GM04504 (cell line): ENCODE results near the gene PCDHB8.
A peak's percentile ranks its signal among the peaks of the same experiment; 100 is the strongest.
"Not testable (repeated sequence)": the region's sequence is repeated elsewhere in the genome, so short reads cannot be mapped to it uniquely, and the experiment has no call there.

ENCODE experiments used
- DNase-seq: peaks from one replicate; pipeline ENCODE4 v3.0.0-alpha.2; 2012; ENCODE audit warnings: low read depth

The PCDHB8 gene

DNA sequence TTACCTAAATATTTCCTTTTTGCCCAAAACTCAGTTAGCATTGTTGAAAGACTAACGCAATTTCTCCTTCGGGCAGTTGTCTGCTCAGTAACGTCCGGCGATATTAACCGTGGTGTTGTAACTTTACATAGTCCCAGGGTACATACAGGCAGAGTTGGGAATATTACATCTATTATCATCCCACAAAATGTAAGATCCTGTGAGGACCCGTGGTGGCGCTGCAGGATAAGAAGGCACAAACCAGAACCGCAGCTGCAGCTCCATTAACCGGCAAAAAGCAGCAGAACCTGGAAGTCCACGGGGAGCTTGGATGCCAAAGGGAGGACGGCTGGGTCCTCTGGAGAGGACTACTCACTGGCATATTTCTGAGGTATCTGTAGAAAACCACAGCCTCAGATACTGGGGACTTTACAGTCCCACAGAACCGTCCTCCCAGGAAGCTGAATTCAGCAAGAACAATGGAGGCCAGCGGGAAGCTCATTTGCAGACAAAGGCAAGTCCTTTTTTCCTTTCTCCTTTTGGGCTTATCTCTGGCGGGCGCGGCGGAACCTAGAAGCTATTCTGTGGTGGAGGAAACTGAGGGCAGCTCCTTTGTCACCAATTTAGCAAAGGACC lies at the start of gene PCDHB8:
PCDHB8 (plus strand) TSS at position 214 of the 615 bp plus-strand sequence; CDS start at position 459, 245 bp downstream.
- DNase-seq: not testable (repeated sequence)

DNA sequence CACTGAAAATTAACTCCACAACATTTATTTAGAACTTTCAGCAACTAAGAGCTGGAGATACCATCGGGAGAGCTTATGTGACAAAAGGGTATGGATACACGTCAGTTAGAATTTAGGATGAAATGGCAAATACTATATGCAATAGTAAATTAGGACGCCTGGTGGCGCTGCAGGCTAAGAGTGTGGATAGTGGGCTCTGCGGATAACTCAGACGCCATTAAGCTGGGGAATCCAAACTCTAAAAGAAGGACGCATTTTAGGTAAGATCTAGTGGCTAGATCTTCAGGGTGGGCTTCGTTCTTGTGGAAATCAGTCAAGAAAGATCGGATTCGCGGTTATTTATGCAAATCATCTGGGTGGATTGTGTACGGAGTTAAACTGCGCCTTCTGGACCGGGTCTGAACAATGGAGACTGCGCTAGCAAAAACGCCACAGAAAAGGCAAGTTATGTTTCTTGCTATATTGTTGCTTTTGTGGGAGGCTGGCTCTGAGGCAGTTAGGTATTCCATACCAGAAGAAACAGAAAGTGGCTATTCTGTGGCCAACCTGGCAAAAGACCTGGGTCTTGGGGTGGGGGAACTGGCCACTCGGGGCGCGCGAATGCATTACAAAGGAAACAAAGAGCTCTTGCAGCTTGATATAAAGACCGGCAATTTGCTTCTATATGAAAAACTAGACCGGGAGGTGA lies 42.4 kb upstream of the PCDHB8 start, which contains the start of gene PCDHB5:
PCDHB5 (plus strand) TSS at position 177 of the 688 bp plus-strand sequence; CDS start at position 406, 229 bp downstream.
- no peak for DNase-seq

- no peak for DNase-seq
Observed at GRCh38 chr5:141135718-141136266, 41.8 kb upstream of the PCDHB8 start.

- DNase-seq: not testable (repeated sequence)
Observed at GRCh38 chr5:141137346-141137745, 40.2 kb upstream of the PCDHB8 start.

- no peak for DNase-seq
Observed at GRCh38 chr5:141149812-141150211, 27.8 kb upstream of the PCDHB8 start, which contains the start of gene PCDHB6. Gene PCDHB6 (plus strand): TSS chr5:141150057. CDS start chr5:141150258, 201 bp downstream.

DNA sequence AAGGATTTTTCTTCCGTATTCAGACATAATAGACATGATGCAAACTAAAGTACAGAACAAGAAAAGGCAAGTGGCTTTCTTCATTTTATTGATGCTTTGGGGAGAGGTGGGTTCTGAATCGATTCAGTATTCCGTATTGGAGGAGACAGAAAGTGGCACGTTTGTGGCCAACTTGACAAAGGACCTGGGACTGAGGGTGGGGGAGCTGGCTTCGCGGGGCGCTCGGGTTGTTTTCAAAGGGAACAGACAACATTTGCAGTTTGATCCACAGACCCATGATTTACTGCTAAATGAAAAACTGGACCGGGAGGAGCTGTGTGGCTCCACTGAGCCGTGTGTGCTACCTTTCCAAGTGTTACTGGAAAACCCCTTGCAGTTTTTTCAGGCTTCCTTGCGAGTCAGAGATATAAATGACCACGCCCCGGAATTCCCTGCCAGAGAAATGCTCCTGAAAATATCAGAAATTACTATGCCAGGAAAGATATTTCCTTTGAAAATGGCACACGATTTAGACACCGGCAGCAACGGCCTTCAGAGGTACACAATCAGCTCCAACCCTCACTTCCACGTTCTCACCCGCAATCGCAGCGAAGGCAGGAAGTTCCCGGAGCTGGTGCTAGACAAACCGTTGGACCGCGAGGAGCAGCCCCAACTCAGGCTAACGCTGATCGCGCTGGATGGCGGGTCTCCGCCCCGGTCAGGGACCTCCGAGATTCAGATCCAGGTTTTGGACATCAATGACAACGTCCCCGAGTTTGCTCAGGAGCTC lies 27.2 kb upstream of the PCDHB8 start:
- no peak for DNase-seq

GRCh38 chr5:141150993-141151325 lies 26.6 kb upstream of the PCDHB8 start:
- DNase-seq: no peak

GRCh38 chr5:141151632-141152031 lies 26.0 kb upstream of the PCDHB8 start:
- DNase-seq: not testable (repeated sequence)

DNA sequence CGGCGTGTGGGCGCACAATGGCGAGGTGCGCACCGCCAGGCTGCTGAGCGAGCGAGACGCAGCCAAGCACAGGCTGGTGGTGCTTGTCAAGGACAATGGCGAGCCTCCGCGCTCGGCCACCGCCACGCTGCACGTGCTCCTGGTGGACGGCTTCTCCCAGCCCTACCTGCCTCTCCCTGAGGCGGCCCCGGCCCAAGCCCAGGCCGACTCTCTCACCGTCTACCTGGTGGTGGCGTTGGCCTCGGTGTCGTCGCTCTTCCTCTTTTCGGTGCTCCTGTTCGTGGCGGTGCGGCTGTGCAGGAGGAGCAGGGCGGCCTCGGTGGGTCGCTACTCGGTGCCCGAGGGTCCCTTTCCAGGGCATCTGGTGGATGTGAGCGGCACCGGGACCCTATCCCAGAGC lies 25.5 kb upstream of the PCDHB8 start:
- DNase-seq: not testable (repeated sequence)

DNA sequence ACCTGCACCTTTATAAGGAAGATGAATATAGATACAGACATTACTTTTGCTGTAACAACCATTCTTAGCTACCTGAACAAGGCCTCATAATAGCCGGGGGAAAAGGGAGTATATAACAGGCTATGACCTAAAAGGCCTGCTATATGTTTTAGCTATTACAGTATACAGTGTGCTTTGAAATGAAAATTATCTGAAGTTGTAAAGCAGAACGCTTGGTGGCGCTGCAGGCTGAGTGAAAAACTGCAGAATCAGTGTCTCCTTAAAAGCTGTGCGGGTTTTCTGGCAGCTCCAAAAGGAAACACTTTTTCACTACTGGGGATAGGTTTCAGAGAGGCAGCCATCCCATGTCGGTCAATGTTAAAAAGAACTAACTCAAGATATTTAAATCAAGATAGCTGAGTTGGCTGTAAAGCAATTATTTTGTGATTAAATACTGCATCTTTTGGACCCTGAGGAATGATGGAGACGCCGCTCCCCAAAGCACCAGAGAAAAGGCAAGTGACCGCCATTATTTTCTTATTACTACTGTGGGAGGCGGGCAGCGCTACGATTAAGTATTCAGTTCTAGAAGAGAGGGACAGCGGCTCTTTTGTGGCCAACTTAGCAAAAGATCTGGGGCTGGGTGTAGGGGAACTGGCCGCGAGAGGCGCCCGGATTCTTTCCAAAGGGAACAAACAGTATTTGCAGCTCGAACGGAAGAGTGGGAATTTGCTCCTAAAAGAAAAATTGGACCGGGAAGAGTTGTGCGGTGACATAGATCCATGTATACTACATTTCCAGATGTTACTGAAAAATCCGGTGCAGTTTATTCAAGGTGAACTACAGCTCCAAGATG lies 21.8 kb upstream of the PCDHB8 start:
- DNase-seq: no peak

DNA sequence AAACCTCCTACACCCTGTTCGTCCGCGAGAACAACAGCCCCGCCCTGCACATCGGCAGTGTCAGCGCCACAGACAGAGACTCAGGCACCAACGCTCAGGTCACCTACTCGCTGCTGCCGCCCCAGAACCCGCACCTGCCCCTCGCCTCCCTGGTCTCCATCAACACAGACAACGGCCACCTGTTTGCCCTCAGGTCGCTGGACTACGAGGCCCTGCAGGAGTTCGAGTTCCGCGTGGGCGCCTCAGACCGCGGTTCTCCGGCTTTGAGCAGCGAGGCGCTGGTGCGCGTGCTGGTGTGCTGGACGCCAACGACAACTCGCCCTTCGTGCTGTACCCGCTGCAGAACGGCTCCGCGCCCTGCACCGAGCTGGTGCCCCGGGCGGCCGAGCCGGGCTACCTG lies 20.2 kb upstream of the PCDHB8 start:
- DNase-seq: not testable (repeated sequence)

DNA sequence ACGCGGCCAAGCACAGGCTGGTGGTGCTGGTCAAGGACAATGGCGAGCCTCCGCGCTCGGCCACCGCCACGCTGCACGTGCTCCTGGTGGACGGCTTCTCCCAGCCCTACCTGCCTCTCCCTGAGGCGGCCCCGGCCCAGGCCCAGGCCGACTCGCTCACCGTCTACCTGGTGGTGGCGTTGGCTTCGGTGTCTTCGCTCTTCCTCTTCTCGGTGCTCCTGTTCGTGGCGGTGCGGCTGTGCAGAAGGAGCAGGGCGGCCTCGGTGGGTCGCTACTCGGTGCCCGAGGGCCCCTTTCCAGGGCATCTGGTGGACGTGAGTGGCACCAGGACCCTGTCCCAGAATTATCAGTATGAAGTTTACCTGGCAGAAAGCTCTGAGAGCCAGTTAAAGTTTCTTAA lies 19.7 kb upstream of the PCDHB8 start:
- DNase-seq: not testable (repeated sequence)

DNA sequence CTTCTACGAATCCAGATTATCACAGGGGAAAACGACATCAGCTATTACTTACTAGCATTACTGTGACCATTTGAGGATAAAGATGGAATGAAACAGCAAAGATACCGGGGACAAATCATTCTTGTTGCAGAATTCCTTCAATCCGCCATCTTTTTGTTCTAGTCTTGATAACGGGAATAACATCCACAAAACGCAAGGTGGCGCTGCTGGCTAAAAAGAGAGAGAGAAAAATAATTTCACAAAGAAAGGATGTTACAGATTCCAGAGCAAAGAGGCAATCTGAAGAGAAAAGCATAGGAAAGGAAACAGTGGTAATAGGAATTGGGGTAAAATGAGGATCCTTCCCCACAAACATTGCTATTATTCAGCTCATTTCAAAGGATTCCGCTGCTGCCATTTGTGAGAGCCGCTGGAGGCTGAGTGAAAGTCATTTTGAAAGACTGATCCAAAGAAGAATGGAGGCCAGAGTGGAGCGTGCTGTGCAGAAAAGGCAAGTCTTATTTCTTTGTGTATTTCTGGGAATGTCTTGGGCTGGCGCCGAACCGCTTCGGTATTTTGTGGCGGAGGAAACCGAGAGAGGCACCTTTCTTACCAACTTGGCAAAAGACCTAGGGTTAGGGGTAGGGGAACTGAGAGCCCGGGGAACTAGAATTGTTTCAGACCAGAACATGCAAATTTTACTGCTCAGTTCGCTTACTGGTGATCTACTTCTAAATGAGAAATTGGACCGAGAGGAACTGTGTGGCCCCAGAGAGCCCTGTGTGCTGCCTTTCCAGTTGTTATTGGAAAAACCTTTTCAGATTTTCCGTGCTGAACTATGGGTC lies 5.0 kb upstream of the PCDHB8 start, which contains the start of gene PCDHB7:
PCDHB7 (plus strand) TSS at position 264 of the 824 bp plus-strand sequence; CDS start at position 456, 192 bp downstream.
- DNase-seq: no peak

DNA sequence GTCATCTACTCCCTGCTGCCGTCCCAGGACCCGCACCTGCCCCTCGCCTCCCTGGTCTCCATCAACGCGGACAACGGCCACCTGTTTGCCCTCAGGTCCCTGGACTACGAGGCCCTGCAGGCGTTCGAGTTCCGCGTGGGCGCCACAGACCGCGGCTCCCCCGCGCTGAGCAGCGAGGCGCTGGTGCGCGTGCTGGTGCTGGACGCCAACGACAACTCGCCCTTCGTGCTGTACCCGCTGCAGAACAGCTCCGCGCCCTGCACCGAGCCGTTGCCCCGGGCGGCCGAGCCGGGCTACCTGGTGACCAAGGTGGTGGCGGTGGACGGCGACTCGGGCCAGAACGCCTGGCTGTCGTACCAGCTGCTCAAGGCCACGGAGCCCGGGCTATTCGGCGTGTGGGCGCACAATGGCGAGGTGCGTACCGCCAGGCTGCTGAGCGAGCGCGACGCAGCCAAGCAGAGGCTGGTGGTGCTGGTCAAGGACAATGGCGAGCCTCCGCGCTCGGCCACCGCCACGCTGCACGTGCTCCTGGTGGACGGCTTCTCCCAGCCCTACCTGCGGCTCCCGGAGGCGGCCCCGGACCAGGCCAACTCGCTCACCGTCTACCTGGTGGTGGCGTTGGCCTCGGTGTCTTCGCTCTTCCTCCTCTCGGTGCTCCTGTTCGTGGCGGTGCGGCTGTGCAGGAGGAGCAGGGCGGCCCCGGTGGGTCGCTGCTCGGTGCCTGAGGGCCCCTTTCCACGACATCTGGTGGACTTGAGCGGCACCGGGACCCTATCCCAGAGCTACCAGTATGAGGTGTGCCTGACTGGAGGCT lies 3.1 kb upstream of the PCDHB8 start:
- DNase-seq: not testable (repeated sequence)

DNA sequence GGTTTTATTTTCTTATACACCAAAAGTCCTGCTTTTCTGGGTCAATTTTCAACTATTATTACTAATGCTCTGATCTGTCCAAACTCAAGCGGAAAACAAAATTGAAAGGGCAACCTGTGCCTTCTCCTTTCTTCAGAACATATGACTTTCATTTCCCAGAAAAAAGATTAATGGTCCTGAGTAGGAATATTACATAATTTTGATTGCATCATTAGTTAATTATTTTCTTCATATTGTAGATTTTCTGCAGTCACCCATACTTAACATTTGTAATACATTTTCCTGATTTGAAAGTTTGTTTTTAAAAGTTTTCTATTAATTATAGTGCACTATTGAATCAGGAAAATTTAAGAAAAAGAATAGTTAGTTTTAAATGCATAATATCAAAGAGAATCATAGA lies 1.7 kb upstream of the PCDHB8 start:
- DNase-seq: no peak

DNA sequence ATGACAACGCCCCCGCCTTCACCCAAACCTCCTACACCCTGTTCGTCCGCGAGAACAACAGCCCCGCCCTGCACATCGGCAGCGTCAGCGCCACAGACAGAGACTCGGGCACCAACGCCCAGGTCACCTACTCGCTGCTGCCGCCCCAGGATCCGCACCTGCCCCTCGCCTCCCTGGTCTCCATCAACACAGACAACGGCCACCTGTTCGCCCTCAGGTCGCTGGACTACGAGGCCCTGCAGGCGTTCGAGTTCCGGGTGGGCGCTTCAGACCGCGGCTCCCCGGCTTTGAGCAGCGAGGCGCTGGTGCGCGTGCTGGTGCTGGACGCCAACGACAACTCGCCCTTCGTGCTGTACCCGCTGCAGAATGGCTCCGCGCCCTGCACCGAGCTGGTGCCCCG lies 1.8 kb downstream of the PCDHB8 start:
- not testable (repeated sequence) for DNase-seq

DNA sequence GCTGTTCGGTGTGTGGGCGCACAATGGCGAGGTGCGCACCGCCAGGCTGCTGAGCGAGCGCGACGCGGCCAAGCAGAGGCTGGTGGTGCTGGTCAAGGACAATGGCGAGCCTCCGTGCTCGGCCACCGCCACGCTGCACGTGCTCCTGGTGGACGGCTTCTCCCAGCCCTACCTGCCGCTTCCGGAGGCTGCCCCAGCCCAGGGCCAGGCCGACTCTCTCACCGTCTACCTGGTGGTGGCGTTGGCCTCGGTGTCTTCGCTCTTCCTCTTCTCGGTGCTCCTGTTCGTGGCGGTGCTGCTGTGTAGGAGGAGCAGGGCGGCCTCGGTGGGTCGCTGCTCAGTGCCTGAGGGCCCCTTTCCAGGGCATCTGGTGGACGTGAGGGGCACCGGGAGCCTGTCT lies 2.3 kb downstream of the PCDHB8 start:
- DNase-seq: not testable (repeated sequence)

- no peak for DNase-seq
Observed at GRCh38 chr5:141180313-141180712, 2.7 kb downstream of the PCDHB8 start.

GRCh38 chr5:141182248-141182647 lies 4.7 kb downstream of the PCDHB8 start, which contains the start of gene PCDHB16:
Gene PCDHB16 (plus strand): TSS chr5:141182387. CDS start chr5:141182560, 173 bp downstream.
- DNase-seq: peak; percentile 10
